ENCODE measurements around the gene TBC1D23.
"Not testable (repeated sequence)": the region's sequence is repeated elsewhere in the genome, so short reads cannot be mapped to it uniquely, and the experiment has no call there.

TBC1D23 gene

DNA sequence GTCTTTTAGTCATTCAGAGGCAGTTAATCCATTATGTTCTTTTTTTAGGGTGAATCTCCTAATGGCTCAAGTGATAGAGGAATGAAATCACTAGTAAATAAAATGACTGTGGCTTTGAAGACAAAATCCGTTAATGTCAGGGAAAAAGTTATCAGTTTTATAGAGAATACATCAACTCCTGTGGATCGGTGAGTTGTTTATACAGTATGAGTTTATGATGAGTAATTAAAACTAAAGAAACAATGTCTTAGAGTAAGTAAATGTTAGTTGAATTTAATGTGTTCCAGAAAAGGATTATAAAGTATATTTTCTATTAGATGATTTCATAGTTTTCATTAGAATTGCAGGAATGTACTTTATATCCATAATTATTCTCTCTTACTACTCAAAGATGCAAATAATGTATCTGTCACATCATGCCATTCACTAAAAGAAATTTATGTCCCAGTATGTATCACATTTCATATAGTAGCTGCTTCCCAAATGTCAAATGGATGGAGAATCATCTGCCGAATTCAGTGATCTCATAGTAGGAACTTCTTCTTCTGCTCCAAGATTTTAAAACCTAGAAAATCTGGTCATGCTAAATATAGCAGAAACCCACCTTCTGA, 49.7 kb downstream of the TBC1D23 start:
- no peak for DNase-seq

DNA sequence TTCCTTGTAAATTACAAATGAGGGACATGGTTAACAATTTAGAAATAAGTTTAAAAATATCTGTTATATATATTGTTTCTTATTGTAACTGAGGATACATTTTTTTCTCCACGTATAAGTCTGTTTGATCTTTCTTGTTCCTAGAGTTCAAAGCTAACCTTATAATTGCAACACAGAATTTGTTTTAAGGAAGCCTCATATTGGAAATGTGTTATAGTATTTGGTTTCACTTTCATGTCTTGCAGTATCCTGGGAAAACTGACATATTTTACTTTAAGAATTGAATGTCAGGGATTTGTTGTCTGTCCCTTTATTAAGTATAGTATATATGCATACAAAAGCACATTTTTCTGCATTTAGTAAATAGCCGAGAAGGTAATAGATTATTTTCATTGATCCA, 50.2 kb downstream of the TBC1D23 start:
- DNase-seq, result no peak

DNA sequence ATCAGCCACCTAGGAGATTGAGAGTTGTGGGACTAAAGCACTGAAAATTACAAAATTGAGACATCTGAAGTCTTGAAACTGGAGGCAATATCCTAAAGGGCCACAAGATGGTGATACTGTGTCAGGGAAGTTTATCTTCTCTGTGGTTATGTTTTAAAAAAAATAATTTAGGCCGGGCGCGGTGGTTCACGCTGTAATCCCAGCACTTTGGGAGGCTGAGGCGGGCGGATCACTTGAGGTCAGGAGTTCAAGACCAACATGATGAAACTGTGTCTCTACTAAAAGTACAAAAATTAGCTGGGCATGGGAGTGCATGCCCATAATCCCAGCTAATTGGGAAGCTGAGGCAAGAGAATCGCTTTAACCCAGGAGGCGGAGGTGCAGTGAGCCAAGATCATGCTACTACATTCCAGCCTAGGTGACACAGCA, 55.9 kb downstream of the TBC1D23 start:
- DNase-seq, result peak in 1 of 2 donors; percentile 51

DNA sequence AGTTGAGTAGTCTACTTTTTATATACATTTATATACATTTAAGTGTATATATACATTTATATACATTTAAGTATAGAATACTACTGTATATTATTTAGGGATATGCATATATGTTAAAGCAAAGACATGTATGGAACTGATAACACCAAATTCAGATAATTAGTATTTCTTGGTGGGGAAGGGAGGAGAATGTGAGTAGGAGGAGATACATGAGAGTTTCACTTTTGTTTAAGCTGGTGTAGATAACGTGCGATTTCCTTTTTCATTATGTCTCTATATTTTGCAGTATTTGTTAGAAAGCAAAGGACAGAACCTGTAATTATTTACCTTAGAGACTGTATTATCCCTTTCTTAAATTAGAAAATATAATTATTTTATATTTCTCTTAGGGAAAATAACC, 57.1 kb downstream of the TBC1D23 start:
- no peak for DNase-seq

- DNase-seq, result no peak
Measured at GRCh38 chr3:100319951-100320350, 59.2 kb downstream of the TBC1D23 start.

- DNase-seq, result no peak
Measured at GRCh38 chr3:100324044-100324443, 63.3 kb downstream of the TBC1D23 start.

DNA sequence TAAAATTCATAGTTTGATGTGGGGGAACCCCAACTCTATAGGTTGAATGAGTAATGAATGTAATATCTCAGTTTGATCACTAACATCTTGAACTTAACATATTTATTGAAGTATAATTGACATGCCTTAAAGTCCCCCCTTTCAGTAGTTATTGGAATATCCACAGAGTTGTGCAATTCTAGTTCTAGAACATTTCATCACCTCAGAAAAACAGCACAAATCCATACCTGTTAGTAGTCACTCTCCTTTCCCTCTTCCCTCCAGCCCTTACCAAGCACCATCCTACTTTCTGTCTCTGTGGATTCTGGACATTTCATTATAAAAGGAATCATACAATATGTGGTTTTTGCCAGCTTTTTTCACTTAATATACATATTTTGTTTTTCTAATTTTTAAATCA, 65.0 kb downstream of the TBC1D23 start:
- DNase-seq, result no peak

DNA sequence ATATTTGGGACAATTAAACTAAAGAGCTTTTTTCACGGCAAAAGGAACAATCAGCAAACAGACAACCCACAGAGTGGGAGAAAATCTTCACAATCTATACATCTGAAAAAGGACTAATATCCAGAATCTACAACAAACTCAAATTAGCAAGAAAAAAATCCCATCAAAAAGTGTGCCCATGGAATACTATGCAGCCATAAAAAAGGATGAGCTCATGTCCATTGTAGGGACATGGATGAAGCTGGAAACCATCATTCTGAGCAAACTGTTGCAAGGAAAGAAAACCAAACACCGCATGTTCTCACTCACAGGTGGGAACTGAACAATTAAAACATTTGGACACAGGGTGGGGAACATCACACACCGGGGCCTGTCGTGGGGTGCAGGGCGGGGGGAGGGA, 66.6 kb downstream of the TBC1D23 start:
- DNase-seq, result not testable (repeated sequence)

- no peak for DNase-seq
Measured at GRCh38 chr3:100329800-100330489, 69.2 kb downstream of the TBC1D23 start.

DNA sequence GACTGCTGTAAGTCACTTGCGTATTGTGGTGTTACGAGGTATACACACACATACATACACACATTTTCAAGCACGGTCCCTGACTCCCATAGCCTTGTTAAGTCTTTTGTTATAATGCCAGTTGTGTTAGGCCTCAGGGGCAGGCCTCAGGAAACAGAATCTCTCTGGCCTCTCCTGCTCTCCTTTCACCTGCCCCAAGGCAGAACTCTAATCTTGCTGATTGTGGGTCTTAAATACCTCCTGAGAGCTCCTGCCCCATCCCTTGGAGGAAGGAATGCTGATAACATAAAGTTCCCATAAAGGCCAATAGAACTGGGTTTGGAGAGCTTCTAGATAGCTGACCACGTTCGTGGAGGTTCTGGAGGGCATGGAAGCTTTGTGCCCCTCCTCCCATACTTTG, 69.9 kb downstream of the TBC1D23 start:
- DNase-seq, result no peak

DNA sequence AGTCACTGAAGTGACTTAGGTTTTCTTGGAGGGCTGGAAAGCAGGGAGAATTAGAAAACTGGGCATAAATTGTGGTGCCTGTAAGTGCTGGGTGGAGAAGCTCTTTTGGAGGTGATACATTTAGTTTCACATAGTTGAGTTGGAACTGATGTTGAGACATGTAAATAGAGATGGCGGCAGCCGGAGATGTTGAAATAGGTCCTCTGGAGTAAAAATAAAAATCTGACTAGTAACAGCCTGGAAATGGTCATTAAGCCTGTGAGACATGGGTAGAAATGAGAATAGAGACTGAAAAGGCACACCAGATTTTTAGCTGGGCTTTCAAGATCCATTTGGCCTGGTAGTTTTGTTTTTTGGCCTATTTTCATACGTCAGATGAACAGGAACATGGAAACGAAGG, 70.9 kb downstream of the TBC1D23 start:
- no peak for DNase-seq

DNA sequence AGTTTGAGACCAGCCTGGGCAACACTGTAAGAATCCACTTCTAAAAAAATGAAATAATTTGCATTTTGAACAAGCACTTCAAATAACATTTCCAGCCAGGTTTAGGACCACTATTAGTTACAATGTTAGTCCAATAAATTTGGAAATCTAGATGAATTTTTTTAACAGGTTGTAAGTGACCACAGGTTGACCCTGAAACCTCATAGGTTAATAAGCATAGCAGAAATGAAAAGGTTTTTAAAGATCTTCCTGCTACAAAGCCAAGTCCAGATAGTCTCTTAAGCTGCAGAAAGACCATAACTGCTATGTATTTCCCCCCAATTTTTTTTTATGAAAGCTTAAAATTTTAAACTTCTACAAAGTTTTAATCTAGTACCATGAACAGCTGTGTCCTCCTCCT, 72.3 kb downstream of the TBC1D23 start:
- DNase-seq, result no peak

DNA sequence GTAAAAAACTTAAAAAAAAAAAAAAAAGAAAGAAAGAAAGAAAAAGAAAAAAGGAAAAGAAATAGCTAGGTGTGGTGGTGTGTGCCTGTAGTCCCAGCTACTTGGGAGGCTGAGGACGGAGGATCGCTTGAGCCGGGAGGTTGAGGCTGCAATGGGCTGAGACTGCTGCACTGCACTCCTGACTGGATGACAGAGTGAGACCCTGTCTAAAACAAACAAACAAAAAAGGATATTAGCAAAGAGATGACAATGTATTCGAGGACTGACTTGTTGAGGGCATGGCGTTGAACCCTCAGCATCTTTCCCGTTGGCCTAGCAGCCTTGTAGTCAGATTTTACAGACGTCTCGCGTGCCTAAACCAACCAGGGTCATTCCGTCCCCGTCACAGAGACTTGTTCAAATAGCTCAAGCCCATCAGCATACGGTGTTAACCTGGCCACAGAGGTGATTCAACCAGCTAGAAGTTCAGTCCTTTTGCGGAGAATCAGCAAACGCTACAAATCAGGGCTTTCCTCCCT, 73.2 kb downstream of the TBC1D23 start:
- no peak for DNase-seq

DNA sequence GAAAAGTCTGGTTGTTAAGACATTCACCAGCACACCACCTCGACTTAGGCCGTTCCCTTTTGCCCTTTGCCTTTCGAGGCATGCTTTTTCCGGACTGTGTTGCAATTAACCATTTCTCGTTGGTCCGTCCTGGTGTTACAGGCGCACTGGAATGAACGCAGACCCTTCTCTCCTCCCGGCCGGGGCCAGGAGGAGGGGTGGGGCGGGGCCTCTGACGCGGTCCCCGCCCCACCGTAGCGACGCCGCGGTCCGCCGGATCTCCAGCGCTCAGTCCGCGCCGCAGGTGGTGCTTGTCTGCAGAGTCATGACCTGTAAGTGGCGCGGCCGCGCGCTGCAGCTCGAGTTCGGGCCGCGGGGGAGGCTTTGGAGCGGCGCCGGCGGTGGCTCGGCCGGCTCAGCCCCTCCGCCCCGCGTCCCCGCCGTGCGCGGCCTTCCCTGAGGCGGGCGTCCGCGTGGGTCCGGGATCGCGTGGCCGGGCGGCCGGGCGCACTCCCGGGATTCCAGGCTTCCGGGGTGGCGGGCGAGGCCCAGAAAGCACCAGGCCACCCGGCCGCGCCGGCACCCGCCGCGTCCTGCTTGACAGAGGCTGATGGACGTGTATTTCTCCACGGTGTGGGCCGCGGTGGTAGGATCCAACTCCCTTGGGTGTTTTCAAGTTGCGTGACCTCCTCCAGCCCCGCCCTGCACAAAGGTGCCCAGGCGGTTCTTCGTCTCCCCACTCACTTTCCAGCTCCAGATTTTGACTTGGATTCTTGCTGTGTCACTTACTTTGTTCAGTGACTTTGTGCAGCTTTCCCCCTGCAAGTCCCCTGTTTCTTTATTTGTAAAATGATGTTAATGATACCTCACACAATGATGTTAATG, 73.9 kb downstream of the TBC1D23 start, which contains the start of gene NIT2:
TSS of gene NIT2 (plus strand) at position 270 of the 864 bp plus-strand sequence. CDS start at position 305, 35 bp downstream.
- peak; percentile 26 to 30 for DNase-seq

- DNase-seq, result no peak
Measured at GRCh38 chr3:100335434-100335833, 74.6 kb downstream of the TBC1D23 start.

DNA sequence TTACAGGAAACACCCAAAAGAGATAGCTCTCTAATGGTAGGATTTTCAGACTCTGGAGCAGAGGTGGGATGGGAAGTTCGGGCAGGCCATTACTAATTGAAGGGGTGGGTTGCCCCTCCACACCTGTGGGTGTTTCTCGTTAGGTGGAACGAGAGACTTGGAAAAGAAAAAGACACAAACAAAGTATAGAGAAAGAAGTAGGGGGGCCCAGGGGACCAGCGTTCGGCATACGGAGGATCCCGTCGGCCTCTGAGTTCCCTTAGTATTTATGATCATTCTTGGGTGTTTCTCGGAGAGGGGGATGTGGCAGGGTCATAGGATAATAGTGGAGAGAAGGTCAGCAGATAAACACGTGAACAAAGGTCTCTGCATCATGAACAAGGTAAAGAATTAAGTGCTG, 75.4 kb downstream of the TBC1D23 start:
- not testable (repeated sequence) for DNase-seq

- no peak for DNase-seq
Measured at GRCh38 chr3:100338911-100339310, 78.1 kb downstream of the TBC1D23 start.

DNA sequence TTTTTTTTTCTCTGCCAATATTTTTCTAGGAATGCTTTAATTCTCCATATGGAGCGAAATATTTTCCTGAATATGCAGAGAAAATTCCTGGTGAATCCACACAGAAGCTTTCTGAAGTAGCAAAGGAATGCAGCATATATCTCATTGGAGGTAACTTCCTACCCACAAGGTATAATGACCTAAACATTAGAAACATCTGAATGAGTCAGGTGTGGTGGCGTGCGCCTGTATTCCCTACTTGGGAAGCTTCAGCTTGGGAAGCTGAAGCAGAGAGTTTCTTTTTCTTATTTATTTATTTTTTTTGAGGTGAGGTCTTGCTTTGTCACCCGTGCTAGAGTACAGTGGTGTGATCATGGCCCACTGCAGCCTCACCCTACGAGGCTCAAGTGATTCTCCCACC, 79.0 kb downstream of the TBC1D23 start:
- DNase-seq, result no peak

DNA sequence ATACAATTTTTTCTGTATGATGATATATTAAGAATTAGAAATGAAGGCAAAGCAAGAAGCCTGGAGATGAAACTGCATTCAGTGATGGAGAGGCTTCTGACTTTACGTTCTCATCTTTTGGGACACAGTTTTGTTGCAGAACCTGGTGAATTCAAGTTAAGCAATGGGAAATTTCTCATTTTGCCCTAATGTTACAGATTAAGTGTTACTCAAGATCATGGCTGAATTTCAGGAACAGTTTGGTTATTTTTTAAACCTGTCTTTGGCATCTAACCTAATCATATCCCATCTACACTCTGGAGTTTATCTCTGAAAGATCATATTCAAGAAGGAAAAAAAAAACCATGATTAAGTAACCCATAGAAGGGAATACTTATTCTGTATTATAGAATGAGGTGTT, 79.7 kb downstream of the TBC1D23 start:
- DNase-seq, result no peak

DNA sequence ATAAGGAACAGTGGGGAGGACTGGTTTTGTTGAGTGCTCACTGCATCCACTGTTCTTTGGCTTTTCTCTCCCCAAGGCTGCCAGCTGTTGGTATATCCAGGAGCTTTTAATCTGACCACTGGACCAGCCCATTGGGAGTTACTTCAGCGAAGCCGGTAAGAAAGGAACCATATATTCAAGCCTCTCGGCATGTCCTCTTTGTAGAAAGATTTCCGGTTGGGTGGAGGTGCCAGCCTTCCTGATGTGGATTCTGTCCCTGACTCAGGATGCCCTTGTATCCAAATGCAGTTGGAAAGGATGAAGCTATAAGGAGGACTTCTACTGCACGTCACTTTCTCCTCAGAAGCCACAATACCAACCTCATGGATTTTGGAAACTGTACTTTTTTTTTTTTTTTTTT, 87.9 kb downstream of the TBC1D23 start:
- no peak for DNase-seq

- not testable (repeated sequence) for DNase-seq
Measured at GRCh38 chr3:100351770-100352169, 91.0 kb downstream of the TBC1D23 start.

DNA sequence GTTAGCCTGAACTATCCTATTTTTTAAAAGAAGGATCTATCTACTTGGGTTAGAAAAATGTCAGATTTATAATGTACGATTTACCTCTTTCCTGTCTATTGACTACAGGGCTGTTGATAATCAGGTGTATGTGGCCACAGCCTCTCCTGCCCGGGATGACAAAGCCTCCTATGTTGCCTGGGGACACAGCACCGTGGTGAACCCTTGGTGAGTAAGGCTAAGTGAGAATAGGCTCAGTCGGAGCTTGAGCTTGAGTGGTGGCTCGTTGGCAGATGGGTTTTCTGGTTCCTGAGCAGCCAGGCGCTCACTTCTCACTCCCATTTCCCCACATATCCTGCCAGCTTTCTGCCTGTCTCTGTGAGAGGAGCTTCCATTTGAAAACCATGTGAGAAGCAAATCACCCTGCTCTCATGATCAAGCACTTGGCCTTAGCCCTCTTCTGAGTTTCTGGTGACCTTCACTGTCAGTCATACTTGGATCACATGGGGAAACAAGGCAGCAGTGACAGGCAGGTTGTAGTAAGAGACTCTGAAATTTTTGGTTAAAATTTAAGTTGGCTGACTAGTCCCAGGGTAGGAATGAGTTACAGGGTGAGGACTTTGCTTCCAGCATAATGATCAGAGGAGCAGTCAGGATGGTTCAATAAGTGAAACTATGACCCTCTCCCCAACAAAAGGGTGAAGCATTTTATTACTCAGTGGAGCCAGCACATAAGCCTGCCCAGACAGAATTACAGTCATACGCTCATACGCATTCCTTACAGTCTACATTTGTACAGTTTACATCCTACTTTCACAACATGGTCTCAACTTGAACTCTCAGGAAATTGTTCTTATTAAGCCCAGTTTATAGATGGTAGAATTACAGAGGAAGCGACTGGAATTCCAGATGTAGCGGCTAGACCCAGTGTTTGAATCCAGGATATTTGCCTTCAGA, 91.8 kb downstream of the TBC1D23 start:
- no peak for DNase-seq

Measured in bone marrow (tissue), 2 donors.